Endothelial cell of umbilical vein (primary cell): ENCODE data around the gene UPK3A. TPM values are rescaled to one million over a fixed set of nuclear protein-coding genes. Genes with fewer than 3 reads are reported as not detected.

ENCODE experiments used
- BruUV-seq: library from RNA; stranded (reverse); fragments of 400-500 nt; replicated peaks from 2 replicates; lab custom pipeline; 2021; lab: Mats Ljungman, UMichigan
- CTCF ChIA-PET: fragments of 300-600, 350-600 bp; sonication (Branson Sonifier 250); formaldehyde crosslinking; loops from one replicate; lab custom pipeline; 2021; ENCODE audit warnings: antibody characterized with exemption, inconsistent platforms; lab: Charles Lee
- POLR2A ChIA-PET: fragments of 300-600, 350-600 bp; sonication (Branson Sonifier 250); formaldehyde crosslinking; loops from one replicate; lab custom pipeline; 2021; ENCODE audit warnings: antibody characterized with exemption, inconsistent platforms; lab: Charles Lee
- DNase-seq: peaks from one replicate; pipeline ENCODE4 v3.0.0-alpha.2; 2011; ENCODE audit warnings: low read depth, low spot score
- FAIRE-seq: peaks from 2 replicates; lab custom pipeline; 2011; peaks lifted over from hg19 to GRCh38; lab: Jason Lieb, UNC
- H2AFZ ChIP-seq: 2 replicates; pipeline ENCODE4 v1.6.0; 2012; ENCODE audit warnings: low read depth, low read length, control low read depth, inconsistent platforms
- H3K27ac ChIP-seq: 2 replicates; pipeline ENCODE4 v1.5.1; 2011; ENCODE audit warnings: low read depth, mild to moderate bottlenecking, control low read depth, low read length, moderate library complexity; ENCODE audit not compliant: insufficient read depth
- H3K27me3 ChIP-seq, 2 experiments: 2 replicates each; pipeline versions ENCODE4 v1.6.0 to v1.6.1; 2011; ENCODE audit warnings: low read length in 2 of 2, mixed read lengths in 1 of 2; ENCODE audit not compliant: control insufficient read depth in 2 of 2, insufficient read depth in 2 of 2
- H3K36me3 ChIP-seq, 2 experiments: 2 replicates in 1 of 2; 3 replicates in 1 of 2; pipeline ENCODE4 v1.5.1; 2011; ENCODE audit warnings: low read length in 2 of 2, mild to moderate bottlenecking in 1 of 2, moderate library complexity in 1 of 2; ENCODE audit not compliant: control insufficient read depth in 2 of 2, insufficient read depth in 2 of 2; ENCODE audit errors: extremely low read depth in 1 of 2
- H3K4me1 ChIP-seq: 3 replicates; pipeline ENCODE4 v1.5.1; 2011; ENCODE audit warnings: mild to moderate bottlenecking, low read length; ENCODE audit not compliant: control insufficient read depth, insufficient read depth; ENCODE audit errors: extremely low read depth
- H3K4me2 ChIP-seq: 2 replicates; pipeline ENCODE4 v1.6.1; 2011; ENCODE audit warnings: low read length, control low read depth, mixed read lengths; ENCODE audit not compliant: insufficient read depth
- H3K4me3 ChIP-seq, 3 experiments: fragments of 200-600 bp in 1 of 3; sonication (generic), shearing (Covaris generic) in 1 of 3; replicated peaks in 1 of 3; 2 replicates each; pipeline ENCODE4 v1.5.1; 2011 to 2016; ENCODE audit warnings: control low read depth in 3 of 3, low read length in 3 of 3, mild to moderate bottlenecking in 2 of 3, inconsistent platforms in 1 of 3, low read depth in 1 of 3, moderate library complexity in 1 of 3; ENCODE audit not compliant: insufficient read depth in 1 of 3
- H3K79me2 ChIP-seq: 2 replicates; pipeline ENCODE4 v1.6.0; 2012; ENCODE audit warnings: low read length, inconsistent platforms; ENCODE audit not compliant: control insufficient read depth, insufficient read depth
- H3K9ac ChIP-seq: replicated peaks from 2 replicates; pipeline ENCODE3; 2011; ENCODE audit warnings: low read length, control low read depth; ENCODE audit not compliant: insufficient read depth; ENCODE audit errors: extremely low read depth
- H3K9me1 ChIP-seq: replicated peaks from 3 replicates; pipeline ENCODE4 v1.6.0; 2011; ENCODE audit warnings: mild to moderate bottlenecking, low read length; ENCODE audit not compliant: control insufficient read depth, insufficient read depth; ENCODE audit errors: extremely low read depth
- H3K9me3 ChIP-seq: replicated peaks from 2 replicates; pipeline ENCODE4 v1.5.1; 2012; ENCODE audit warnings: low read length, inconsistent platforms; ENCODE audit not compliant: control insufficient read depth, insufficient read depth
- H4K20me1 ChIP-seq: replicated peaks from 2 replicates; pipeline ENCODE3; 2011; ENCODE audit warnings: mild to moderate bottlenecking, low read length; ENCODE audit not compliant: control insufficient read depth, insufficient read depth; ENCODE audit errors: extremely low read depth
- CTCF ChIP-seq, 2 donors: IDR thresholded peaks; 1 replicate in 1 of 2; 2 replicates in 1 of 2; pipeline ENCODE4 v1.5.1; 2011; ENCODE audit warnings: low read length in 2 of 2, mild to moderate bottlenecking in 2 of 2, moderate library complexity in 2 of 2, control low read depth in 1 of 2, inconsistent platforms in 1 of 2, low read depth in 1 of 2; ENCODE audit not compliant: insufficient read depth in 1 of 2; ENCODE audit errors: extremely low read depth in 1 of 2
- EZH2 ChIP-seq: IDR thresholded peaks from 2 replicates; pipeline ENCODE4 v1.6.1; 2012; ENCODE audit warnings: borderline replicate concordance, low read depth, mild to moderate bottlenecking, moderate library complexity, low read length, inconsistent platforms; ENCODE audit not compliant: severe bottlenecking
- FOS ChIP-seq: IDR thresholded peaks from 2 replicates; pipeline ENCODE4 v1.6.1; 2011; ENCODE audit warnings: mild to moderate bottlenecking, low read length, moderate library complexity, borderline replicate concordance; ENCODE audit not compliant: insufficient read depth
- GATA2 ChIP-seq: IDR thresholded peaks from 2 replicates; pipeline ENCODE4 v1.7.0; 2011; ENCODE audit warnings: low read depth, mild to moderate bottlenecking, moderate library complexity, mixed read lengths, low read length; ENCODE audit not compliant: insufficient read length, insufficient read depth
- JUN ChIP-seq: IDR thresholded peaks from 2 replicates; pipeline ENCODE4 v1.6.1; 2011; ENCODE audit warnings: borderline replicate concordance, low read depth; ENCODE audit not compliant: insufficient read length, insufficient read depth
- MAX ChIP-seq: IDR thresholded peaks from 2 replicates; pipeline ENCODE4 v1.6.1; 2011; ENCODE audit not compliant: insufficient read depth, insufficient read length
- MYC ChIP-seq: IDR thresholded peaks from one replicate; pipeline ENCODE4 v1.6.1; 2011; ENCODE audit warnings: mild to moderate bottlenecking, low read depth, low read length
- POLR2A ChIP-seq: IDR thresholded peaks from 2 replicates; pipeline ENCODE4 v1.6.1; 2012; ENCODE audit warnings: low read depth, mild to moderate bottlenecking, control low read depth, low read length
- POLR2AphosphoS5 ChIP-seq: IDR thresholded peaks from 2 replicates; pipeline ENCODE4 v1.6.1; 2012; ENCODE audit warnings: low read depth, mild to moderate bottlenecking, control low read depth, low read length, moderate library complexity; ENCODE audit not compliant: insufficient read depth
- dilution Hi-C: fragments of 300-500 bp; cut with MboI; formaldehyde crosslinking; loops from one replicate; pipeline ENCODE4 v1.15.0; 2019; ENCODE audit warnings: low sequenced_read_pairs; ENCODE audit not compliant: extremely low pct_ligation_motif_present
- intact Hi-C: fragments of 100-400 bp; cut with micrococcal nuclease; formaldehyde crosslinking; loops from one replicate; pipeline ENCODE4 v1.10.0; 2022
- polyA plus RNA-seq, 4 experiments: library from polyadenylated mRNA; depleted of rRNA in 3 of 4; stranded (reverse) in 3 of 4; unstranded in 1 of 4; fragments of >200 nt; gene quantifications; 2 replicates each; pipeline versions ENCODE4 v1.2.1 to v1.2.3, GENCODE V29; 2011 to 2012; ENCODE audit warnings: missing spikeins in 1 of 4
- total RNA-seq: library from RNA; stranded (reverse); gene quantifications from 2 replicates; pipeline ENCODE4 v1.2.3, GENCODE V29; 2021

UPK3A gene
- total and polyA plus RNA-seq, 2 donors (not counting 3 experiments of a cell fraction or from before 2014, with no cell fraction given) = not detected

- intact Hi-C loops = no loop called here
- H3K36me3 ChIP-seq = peaks cover 4 to 35% of the 10 kb centered on the region in 2 experiments
- H3K9ac ChIP-seq = no peak overlapping the region
- no peaks in the 10 kb centered on the region for H3K4me1 ChIP-seq
- no peak overlapping the region for H3K4me2 ChIP-seq
- dilution Hi-C loops = no loop called here
- H3K27ac ChIP-seq = no peak overlapping the region
- no peaks in the 10 kb centered on the region for H3K9me1 ChIP-seq
- DNase-seq (no peak), FAIRE-seq (no peak)
- no peak for TF ChIP-seq POLR2AphosphoS5
- TF ChIP-seq MAX = no peak
- TF ChIP-seq JUN = no peak
- no peak for TF ChIP-seq CTCF (IDR thresholded peaks at IDR 0.05; ENCODE audit: extremely low read depth in 1 of 2, insufficient read depth in 1 of 2, low read depth in 1 of 2, low read length in 2 of 2)
- no peak for TF ChIP-seq POLR2A
- no peak for TF ChIP-seq EZH2
- TF ChIP-seq MYC = no peak
- TF ChIP-seq GATA2 = no peak
- TF ChIP-seq FOS = no peak
- ChIA-PET POLR2A (interaction anchor here (1.0 kb wide), 1 partner anchor 11 kb away, joined by 3 read pairs; no protein-coding TSS in a partner anchor), CTCF (no interaction called here)
- H4K20me1 ChIP-seq = no peaks in the 10 kb centered on the region
- no peak overlapping the region for H2AFZ ChIP-seq
- no peaks in the 10 kb centered on the region for H3K79me2 ChIP-seq
- BruUV-seq = no TSS peak
- H3K9me3 ChIP-seq = no peaks in the 10 kb centered on the region
- no peaks in the 10 kb centered on the region for H3K27me3 ChIP-seq
- H3K4me3 ChIP-seq = no peak overlapping the region
Measured at GRCh38 chr22:45328822-45329529, 44.2 kb downstream of the UPK3A start.
